Endodermal cell (in vitro differentiated cells): ENCODE measurements around the gene ADAMTS12. TPM values are rescaled to one million over a fixed set of nuclear protein-coding genes. Genes with fewer than 3 reads are reported as not detected.
"Not testable (repeated sequence)": the region's sequence is repeated elsewhere in the genome, so short reads cannot be mapped to it uniquely, and the experiment has no call there.

Source experiments
- DNase-seq: peaks from one replicate; pipeline ENCODE4 v3.0.0-alpha.2; 2017
- H3K27ac ChIP-seq: 2 replicates; pipeline ENCODE4 v1.5.1; 2013; ENCODE audit warnings: mild to moderate bottlenecking, low read depth, low read length, moderate library complexity
- H3K27me3 ChIP-seq: 2 replicates; pipeline ENCODE4 v1.6.1; 2013; ENCODE audit warnings: mild to moderate bottlenecking, low read length, moderate library complexity; ENCODE audit not compliant: insufficient read depth, control insufficient read depth, poor library complexity, severe bottlenecking
- H3K36me3 ChIP-seq: 2 replicates; pipeline ENCODE4 v1.7.0; 2013; ENCODE audit warnings: mild to moderate bottlenecking, low read length, moderate library complexity; ENCODE audit not compliant: control insufficient read depth, insufficient read depth
- H3K4me1 ChIP-seq: one replicate; pipeline ENCODE4 v1.7.0; 2013; ENCODE audit warnings: low read length; ENCODE audit not compliant: control insufficient read depth, insufficient read depth
- H3K4me3 ChIP-seq: 2 replicates; pipeline ENCODE4 v1.5.1; 2013; ENCODE audit warnings: mild to moderate bottlenecking, low read length, moderate library complexity
- H3K9ac ChIP-seq: 2 replicates; pipeline ENCODE4 v1.6.1; 2013; ENCODE audit warnings: mild to moderate bottlenecking, low read length, moderate library complexity; ENCODE audit not compliant: poor library complexity, severe bottlenecking; ENCODE audit errors: extremely low read depth
- H3K9me3 ChIP-seq: 2 replicates; pipeline ENCODE4 v1.6.1; 2013; ENCODE audit warnings: mild to moderate bottlenecking, low read length, moderate library complexity; ENCODE audit not compliant: control insufficient read depth
- H3K27ac Mint-ChIP-seq: 2 replicates; pipeline ENCODE4 v1.8.0; 2020; ENCODE audit warnings: mixed read lengths
- H3K27me3 Mint-ChIP-seq: 2 replicates; pipeline ENCODE4 v1.8.0; 2021; ENCODE audit warnings: mild to moderate bottlenecking, mixed read lengths; ENCODE audit not compliant: insufficient read depth
- H3K36me3 Mint-ChIP-seq: 2 replicates; pipeline ENCODE4 v1.8.0; 2020; ENCODE audit warnings: low read depth, mixed read lengths
- H3K4me1 Mint-ChIP-seq: 2 replicates; pipeline ENCODE4 v1.8.0; 2020; ENCODE audit warnings: mixed read lengths
- H3K4me3 Mint-ChIP-seq: 2 replicates; pipeline ENCODE4 v1.8.0; 2020; ENCODE audit warnings: mild to moderate bottlenecking, moderate library complexity, mixed read lengths
- H3K9me3 Mint-ChIP-seq: 2 replicates; pipeline ENCODE4 v1.8.0; 2020; ENCODE audit warnings: mild to moderate bottlenecking, mixed read lengths
- WGBS, 2 experiments: methylation state at CpG; one replicate each; pipeline versions ENCODE4 v1.1.5 to v1.1.7; 2013; ENCODE audit warnings: missing lambda C conversion rate in 2 of 2, mixed read lengths in 1 of 2; ENCODE audit not compliant: insufficient coverage in 1 of 2, insufficient read length in 1 of 2; 5-methylcytosine and 5-hydroxymethylcytosine counted together
- total RNA-seq, 2 donors: library from RNA; stranded (reverse); fragmentation: NEBNext Ultra II Directional in 1 of 2; extraction: Animal tissue kit (Norgen Biotek cat#: 25700) in 1 of 2; gene quantifications; 2 replicates in 1 of 2; 3 replicates in 1 of 2; pipeline ENCODE4 v1.2.1, GENCODE V29; 2021
- TF ChIP-seq, protein P1 (sequence below): fragments of 200-600 bp; sonication (generic); conservative IDR thresholded peaks from 2 replicates; pipeline ENCODE4 v1.5.0; 2021; ENCODE audit warnings: antibody characterized with exemption, mild to moderate bottlenecking

ADAMTS12 gene
- total RNA-seq, 2 donors from 2014 or later: 80.2 to 123 TPM

DNA sequence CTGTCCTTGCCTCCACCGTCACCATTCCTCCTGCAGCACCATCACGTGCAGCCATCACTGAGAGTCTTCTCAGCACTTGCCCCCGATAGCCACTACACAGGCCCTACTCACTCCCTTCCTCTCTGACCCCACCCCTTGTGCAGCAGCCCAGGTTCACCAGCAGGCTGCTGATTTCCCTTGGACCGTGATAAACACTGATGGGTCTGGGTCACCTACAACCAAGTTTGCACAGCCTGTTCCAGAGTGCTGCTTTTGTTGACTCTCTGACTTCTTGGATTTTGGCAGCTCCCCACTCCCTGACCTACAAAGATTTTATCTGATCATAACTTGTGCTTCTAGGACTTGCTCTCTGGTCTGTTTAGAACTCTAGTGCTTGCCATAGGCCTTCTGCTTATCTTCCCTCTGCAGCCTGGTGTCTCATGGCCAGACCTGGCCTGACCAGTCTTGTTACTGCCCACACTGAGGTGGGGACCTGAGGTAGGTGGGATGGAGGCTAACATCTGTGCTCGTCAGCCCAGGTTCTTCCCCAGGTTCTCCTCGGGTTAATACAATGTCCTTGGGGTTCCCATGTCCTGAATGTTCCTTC, 341.7 kb downstream of the ADAMTS12 start:
- Histone ChIP-seq H3K27me3 (no peaks in the 10 kb centered on the region), H3K4me3 (no peak overlapping the region), H3K36me3 (no peaks in the 10 kb centered on the region), H3K9ac (no peak overlapping the region), H3K9me3 (peaks cover 4% of the 10 kb centered on the region), H3K27ac (no peak overlapping the region), H3K4me1 (no peaks in the 10 kb centered on the region)
- Mint-ChIP-seq H3K4me1 (no peaks in the 10 kb centered on the region), H3K4me3 (no peak overlapping the region), H3K27ac (no peak overlapping the region), H3K27me3 (no peaks in the 10 kb centered on the region), H3K36me3 (peaks cover 68% of the 10 kb centered on the region), H3K9me3 (peaks cover 20% of the 10 kb centered on the region)
- DNase-seq: no peak
- TF ChIP-seq, protein P1, sequence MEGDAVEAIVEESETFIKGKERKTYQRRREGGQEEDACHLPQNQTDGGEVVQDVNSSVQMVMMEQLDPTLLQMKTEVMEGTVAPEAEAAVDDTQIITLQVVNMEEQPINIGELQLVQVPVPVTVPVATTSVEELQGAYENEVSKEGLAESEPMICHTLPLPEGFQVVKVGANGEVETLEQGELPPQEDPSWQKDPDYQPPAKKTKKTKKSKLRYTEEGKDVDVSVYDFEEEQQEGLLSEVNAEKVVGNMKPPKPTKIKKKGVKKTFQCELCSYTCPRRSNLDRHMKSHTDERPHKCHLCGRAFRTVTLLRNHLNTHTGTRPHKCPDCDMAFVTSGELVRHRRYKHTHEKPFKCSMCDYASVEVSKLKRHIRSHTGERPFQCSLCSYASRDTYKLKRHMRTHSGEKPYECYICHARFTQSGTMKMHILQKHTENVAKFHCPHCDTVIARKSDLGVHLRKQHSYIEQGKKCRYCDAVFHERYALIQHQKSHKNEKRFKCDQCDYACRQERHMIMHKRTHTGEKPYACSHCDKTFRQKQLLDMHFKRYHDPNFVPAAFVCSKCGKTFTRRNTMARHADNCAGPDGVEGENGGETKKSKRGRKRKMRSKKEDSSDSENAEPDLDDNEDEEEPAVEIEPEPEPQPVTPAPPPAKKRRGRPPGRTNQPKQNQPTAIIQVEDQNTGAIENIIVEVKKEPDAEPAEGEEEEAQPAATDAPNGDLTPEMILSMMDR: peak; percentile 19
- 94 to 95% methylated on average over 4 to 6 of the region's 6 CpGs for WGBS, 2 experiments

DNA sequence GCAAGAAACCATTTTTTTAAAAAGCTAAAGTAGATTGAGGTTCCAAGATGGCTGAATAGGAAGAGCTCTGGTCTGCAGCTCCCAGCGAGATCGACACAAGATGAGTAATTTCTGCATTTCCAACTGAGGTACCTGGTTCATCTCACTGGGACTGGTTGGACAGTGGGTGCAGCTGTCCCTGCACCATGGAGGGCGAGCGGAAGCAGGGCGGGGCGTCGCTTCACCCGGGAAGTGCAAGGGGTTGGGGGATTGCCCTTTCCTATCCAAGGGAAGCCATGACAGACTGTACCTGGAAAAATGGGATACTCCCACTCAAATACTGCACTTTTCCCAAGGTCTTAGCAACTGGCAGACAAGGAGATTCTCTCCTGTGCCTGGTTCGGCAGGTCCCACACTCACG, 352.0 kb downstream of the ADAMTS12 start:
- not testable (repeated sequence) for H3K9me3 ChIP-seq, H3K4me1 Mint-ChIP-seq, H3K4me3 ChIP-seq, H3K27ac Mint-ChIP-seq, H3K9ac ChIP-seq, H3K9me3 Mint-ChIP-seq, H3K4me3 Mint-ChIP-seq, H3K4me1 ChIP-seq, DNase-seq, H3K27ac ChIP-seq, H3K27me3 ChIP-seq, H3K36me3 ChIP-seq, H3K27me3 Mint-ChIP-seq
- WGBS, 2 experiments: 93 to 96% methylated on average over 7 to 10 of the region's 10 CpGs
- H3K36me3 Mint-ChIP-seq: peaks cover 79% of the 10 kb centered on the region

DNA sequence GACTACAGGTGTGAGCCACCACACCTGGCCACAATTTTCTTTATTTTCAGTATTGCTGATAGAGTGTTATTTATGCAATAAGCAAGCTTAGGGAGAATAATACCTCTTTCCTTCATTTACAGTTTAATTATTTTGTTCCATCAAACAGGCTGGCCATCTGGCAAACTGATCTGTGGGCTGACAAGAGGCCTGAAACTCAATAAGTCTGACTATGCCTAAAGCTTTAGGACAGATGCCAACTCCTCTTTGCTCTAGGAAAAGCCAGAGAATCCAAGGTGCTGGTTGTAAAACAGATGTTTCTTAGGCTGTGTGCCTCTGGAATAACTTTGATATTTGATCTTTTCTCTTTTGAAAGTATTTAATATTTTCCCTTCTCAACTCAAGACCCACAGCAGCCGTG, 352.6 kb downstream of the ADAMTS12 start:
- no peak overlapping the region for H3K9ac ChIP-seq
- Mint-ChIP-seq H3K36me3 (peaks cover 81% of the 10 kb centered on the region), H3K27ac (no peak overlapping the region), H3K4me3 (no peak overlapping the region), H3K27me3 (peaks cover 2% of the 10 kb centered on the region), H3K9me3 (peaks cover 4% of the 10 kb centered on the region), H3K4me1 (no peaks in the 10 kb centered on the region)
- no peak for DNase-seq
- TF ChIP-seq, protein P1: no peak
- no peak overlapping the region for H3K4me3 ChIP-seq
- H3K27ac ChIP-seq: no peak overlapping the region
- H3K36me3 ChIP-seq: no peaks in the 10 kb centered on the region
- no peaks in the 10 kb centered on the region for H3K27me3 ChIP-seq
- no peaks in the 10 kb centered on the region for H3K9me3 ChIP-seq
- WGBS, 2 experiments: 100% methylated on average over 1 of the region's 1 CpG; no CpG with 5 or more reads in 1 of the 2 experiments
- no peaks in the 10 kb centered on the region for H3K4me1 ChIP-seq

DNA sequence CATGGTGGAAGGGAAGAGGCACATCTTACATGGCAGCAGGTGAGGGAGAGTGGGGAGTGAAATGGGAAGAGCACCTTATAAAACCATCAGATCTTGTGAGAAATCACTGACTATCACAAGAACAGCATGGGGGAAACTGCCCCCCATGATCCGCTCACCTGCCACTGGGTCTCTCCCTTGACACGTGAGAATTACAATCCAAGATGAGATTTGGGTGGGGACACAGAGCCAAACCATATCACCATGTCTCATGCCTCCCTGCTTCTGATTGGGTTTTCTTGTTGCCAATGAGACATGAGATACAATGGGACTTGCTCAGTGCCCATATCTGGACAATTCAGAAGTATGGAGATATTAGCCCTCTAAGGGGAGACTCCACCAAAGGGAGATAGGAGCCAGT, 353.6 kb downstream of the ADAMTS12 start:
- H3K27me3 Mint-ChIP-seq: peaks cover 2% of the 10 kb centered on the region
- peaks cover 4% of the 10 kb centered on the region for H3K9me3 Mint-ChIP-seq
- WGBS, 2 experiments: 80 to 97% methylated on average over 2 of the region's 2 CpGs

More for the DNA sequence above, 353.6 kb downstream of the ADAMTS12 start:
- no peak for DNase-seq
- H3K27me3 ChIP-seq: no peaks in the 10 kb centered on the region
- no peaks in the 10 kb centered on the region for H3K9me3 ChIP-seq
- no peak overlapping the region for H3K9ac ChIP-seq
- no peak overlapping the region for H3K27ac ChIP-seq
- H3K36me3 Mint-ChIP-seq: peaks cover 77% of the 10 kb centered on the region
- no peak overlapping the region for H3K27ac Mint-ChIP-seq
- H3K36me3 ChIP-seq: peaks cover 1% of the 10 kb centered on the region
- no peaks in the 10 kb centered on the region for H3K4me1 ChIP-seq
- TF ChIP-seq, protein P1: no peak
- no peak overlapping the region for H3K4me3 ChIP-seq
- H3K4me1 Mint-ChIP-seq: no peaks in the 10 kb centered on the region
- H3K4me3 Mint-ChIP-seq: no peak overlapping the region
